Stimulated activated CD4-positive, alpha-beta T cell treated with anti-CD3 and anti-CD28 coated beads, TNF-alpha, amount 100 ng/mL, for 48 hours (primary cell): ENCODE data around the gene COG2.
"Not testable (repeated sequence)": the region's sequence is repeated elsewhere in the genome, so short reads cannot be mapped to it uniquely, and the experiment has no call there.

Experiments
- DNase-seq, 3 donors: peaks; one replicate each; pipeline ENCODE4 v3.0.0-alpha.2; 2020; ENCODE audit warnings: low read depth in 3 of 3

The COG2 gene

GRCh38 chr1:230713915-230714764 is 71.9 kb downstream of the COG2 start, which contains the start of gene AGT:
Gene AGT, minus strand, starts transcription at chr1:230714122. Its CDS starts 3,299 bp downstream, at chr1:230710823.
- no peak for DNase-seq

GRCh38 chr1:230715510-230715909 is 73.2 kb downstream of the COG2 start:
- DNase-seq, result no peak

- not testable (repeated sequence) for DNase-seq
Measured at GRCh38 chr1:230716453-230716852, 74.2 kb downstream of the COG2 start.

- DNase-seq, result no peak
Measured at GRCh38 chr1:230717251-230717650, 75.0 kb downstream of the COG2 start.

GRCh38 chr1:230721849-230722522 is 79.7 kb downstream of the COG2 start:
- DNase-seq, result not testable (repeated sequence)

- DNase-seq, result no peak
Measured at GRCh38 chr1:230725256-230726012, 83.2 kb downstream of the COG2 start.

- no peak for DNase-seq
Measured at GRCh38 chr1:230728710-230729392, 86.6 kb downstream of the COG2 start.

- DNase-seq, result no peak
Measured at GRCh38 chr1:230730977-230731376, 88.7 kb downstream of the COG2 start.

GRCh38 chr1:230735447-230735846 is 93.2 kb downstream of the COG2 start:
- no peak for DNase-seq

- DNase-seq, result no peak
Measured at GRCh38 chr1:230737622-230738262, 95.5 kb downstream of the COG2 start.

- no peak for DNase-seq
Measured at GRCh38 chr1:230739564-230740290, 97.4 kb downstream of the COG2 start.
